ENCODE measurements around the gene AKT1S1. TPM values are rescaled to one million over a fixed set of nuclear protein-coding genes. Genes with fewer than 3 reads are reported as not detected.

AKT1S1 gene
- total and polyA plus RNA-seq, 11 donors: 25.3 to 55.1 (median 35.0) TPM

DNA sequence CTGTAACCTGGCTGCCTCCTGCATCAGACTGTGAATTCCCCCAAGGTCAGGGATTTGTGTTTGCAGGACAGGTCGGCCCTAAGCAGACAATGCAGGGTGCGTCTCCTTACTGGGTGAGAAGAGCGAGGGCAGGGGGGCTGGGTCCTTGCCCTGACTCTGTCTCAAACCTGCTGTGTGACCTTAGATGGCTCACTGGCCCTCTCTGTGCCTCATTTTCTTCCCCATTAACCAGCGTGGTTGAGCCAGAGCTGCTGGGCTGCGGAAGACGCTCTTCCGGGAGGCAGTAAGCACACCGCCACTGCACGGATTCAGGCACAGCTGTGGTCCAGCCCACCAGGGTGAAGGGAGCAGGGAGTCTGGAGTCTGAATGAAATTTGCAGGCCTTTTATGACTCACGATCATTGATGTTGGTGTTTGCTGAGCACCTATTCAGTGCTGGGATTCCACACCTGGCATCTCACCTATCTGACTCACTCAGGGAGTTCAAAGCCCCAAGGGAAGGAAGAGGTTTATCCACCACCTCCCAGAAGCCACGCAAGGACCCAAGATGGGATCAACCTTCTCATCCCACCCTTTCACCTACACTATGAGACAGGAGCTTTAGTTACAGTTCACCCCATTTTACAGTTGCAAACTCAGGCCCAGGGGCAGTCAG is 2.5 kb downstream of the AKT1S1 start:
- no peak for TF ChIP-seq POLR2A (IDR thresholded peaks at IDR 0.05)
- TF ChIP-seq, protein P1, sequence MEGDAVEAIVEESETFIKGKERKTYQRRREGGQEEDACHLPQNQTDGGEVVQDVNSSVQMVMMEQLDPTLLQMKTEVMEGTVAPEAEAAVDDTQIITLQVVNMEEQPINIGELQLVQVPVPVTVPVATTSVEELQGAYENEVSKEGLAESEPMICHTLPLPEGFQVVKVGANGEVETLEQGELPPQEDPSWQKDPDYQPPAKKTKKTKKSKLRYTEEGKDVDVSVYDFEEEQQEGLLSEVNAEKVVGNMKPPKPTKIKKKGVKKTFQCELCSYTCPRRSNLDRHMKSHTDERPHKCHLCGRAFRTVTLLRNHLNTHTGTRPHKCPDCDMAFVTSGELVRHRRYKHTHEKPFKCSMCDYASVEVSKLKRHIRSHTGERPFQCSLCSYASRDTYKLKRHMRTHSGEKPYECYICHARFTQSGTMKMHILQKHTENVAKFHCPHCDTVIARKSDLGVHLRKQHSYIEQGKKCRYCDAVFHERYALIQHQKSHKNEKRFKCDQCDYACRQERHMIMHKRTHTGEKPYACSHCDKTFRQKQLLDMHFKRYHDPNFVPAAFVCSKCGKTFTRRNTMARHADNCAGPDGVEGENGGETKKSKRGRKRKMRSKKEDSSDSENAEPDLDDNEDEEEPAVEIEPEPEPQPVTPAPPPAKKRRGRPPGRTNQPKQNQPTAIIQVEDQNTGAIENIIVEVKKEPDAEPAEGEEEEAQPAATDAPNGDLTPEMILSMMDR (IDR thresholded peaks at IDR 0.05): no peak
- Histone ChIP-seq H3K27ac (peak overlapping the region in 1 of 12 donors; percentile 8), H3K27me3 (no peaks in the 10 kb centered on the region), H3K9me3 (no peaks in the 10 kb centered on the region), H3K36me3 (peaks cover 0 to 33% (median 12%) of the 10 kb centered on the region in 9 donors), H3K4me3 (no peak overlapping the region), H3K4me1 (peaks cover 3 to 43% (median 29%) of the 10 kb centered on the region in 12 donors)
- intact Hi-C loops (cut with DNase I): loop anchor here in 3 of 10 donors (5.0 kb wide), 4 partner anchors 53 to 377 kb away; partner anchors contain the start of genes ADM5 (in 1 of the 3), AP2A1 (in 1 of the 3), ATF5 (in 1 of the 3) and NUP62 (in 1 of the 3)
- WGBS, 4 donors: 94 to 98% (median 94%) methylated on average over 9 to 11 of the region's 11 CpGs
- no peak for DNase-seq
- no peak for ATAC-seq

DNA sequence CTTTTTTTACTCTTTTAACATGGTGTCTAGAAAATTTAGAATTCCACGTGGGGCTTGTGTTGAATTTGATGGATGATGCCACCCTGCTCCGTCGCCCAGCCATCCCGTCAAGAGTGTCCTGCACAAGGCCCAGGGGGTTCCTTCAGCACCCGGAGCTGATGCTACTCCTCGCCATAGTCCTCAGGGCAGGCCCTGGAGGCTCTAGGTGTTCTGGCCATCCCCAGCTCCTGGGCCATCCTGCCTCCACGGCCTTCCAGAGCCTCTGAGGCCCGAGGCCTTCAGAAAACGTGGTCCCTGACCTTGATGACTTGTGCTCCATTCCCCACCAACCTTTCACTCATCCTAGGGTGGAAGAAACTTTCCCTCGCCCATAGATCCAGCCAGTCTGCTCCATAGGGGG is 3.3 kb downstream of the AKT1S1 start:
- DNase-seq: no peak
- no peaks in the 10 kb centered on the region for H3K9me3 ChIP-seq
- peaks cover 3 to 47% (median 31%) of the 10 kb centered on the region in 12 donors for H3K4me1 ChIP-seq
- intact Hi-C loops (cut with DNase I): no loop called here
- H3K36me3 ChIP-seq: peaks cover 0 to 29% (median 6%) of the 10 kb centered on the region in 9 donors
- no peak for TF ChIP-seq POLR2A (IDR thresholded peaks at IDR 0.05)
- TF ChIP-seq, protein P1 (IDR thresholded peaks at IDR 0.05): no peak
- no peaks in the 10 kb centered on the region for H3K27me3 ChIP-seq
- H3K27ac ChIP-seq: no peak overlapping the region
- ATAC-seq: no peak
- H3K4me3 ChIP-seq: no peak overlapping the region
- 85 to 91% (median 88%) methylated on average over 10 of the region's 10 CpGs for WGBS, 4 donors

- H3K36me3 ChIP-seq: peaks cover 0 to 29% (median 6%) of the 10 kb centered on the region in 9 donors
- TF ChIP-seq POLR2A (IDR thresholded peaks at IDR 0.05): no peak
- TF ChIP-seq, protein P1 (IDR thresholded peaks at IDR 0.05): no peak
- no peak overlapping the region for H3K4me3 ChIP-seq
- peaks cover 3 to 47% (median 30%) of the 10 kb centered on the region in 12 donors for H3K4me1 ChIP-seq
- ATAC-seq (no peak), DNase-seq (no peak)
- intact Hi-C loops (cut with DNase I): no loop called here
- WGBS, 4 donors: 91 to 97% (median 92%) methylated on average over 5 to 29 of the region's 29 CpGs
- no peaks in the 10 kb centered on the region for H3K9me3 ChIP-seq
- no peaks in the 10 kb centered on the region for H3K27me3 ChIP-seq
- no peak overlapping the region for H3K27ac ChIP-seq
Measured at GRCh38 chr19:49873129-49873521, 4.0 kb downstream of the AKT1S1 start.

GRCh38 chr19:49872245-49873128 is 4.7 kb downstream of the AKT1S1 start:
- DNase-seq (peak in 1 of 5 donors; percentile 53), ATAC-seq (no peak)
- no peak for TF ChIP-seq POLR2A (IDR thresholded peaks at IDR 0.05)
- TF ChIP-seq, protein P1 (IDR thresholded peaks at IDR 0.05): no peak
- no peaks in the 10 kb centered on the region for H3K9me3 ChIP-seq
- no peaks in the 10 kb centered on the region for H3K27me3 ChIP-seq
- H3K4me3 ChIP-seq: no peak overlapping the region
- H3K36me3 ChIP-seq: peaks cover 0 to 29% (median 6%) of the 10 kb centered on the region in 9 donors
- 84 to 89% (median 86%) methylated on average over 18 to 27 of the region's 27 CpGs for WGBS, 4 donors
- intact Hi-C loops (cut with DNase I): no loop called here
- H3K4me1 ChIP-seq: peaks cover 3 to 47% (median 33%) of the 10 kb centered on the region in 12 donors
- no peak overlapping the region for H3K27ac ChIP-seq

All from heart left ventricle (tissue), 16 donors.